Lower leg skin (tissue), 3 donors: ENCODE measurements around the gene C1QTNF5.

Experiments
- CTCF ChIP-seq, 3 donors: fragments of 450-650 bp; IDR thresholded peaks; one replicate each; pipeline ENCODE4 v1.5.1; 2016; ENCODE audit warnings: antibody characterized with exemption in 3 of 3, mild to moderate bottlenecking in 3 of 3, moderate library complexity in 2 of 3
- POLR2A ChIP-seq, 2 donors: fragments of 450-650 bp; IDR thresholded peaks; one replicate each; pipeline ENCODE4 v1.6.1; 2016 to 2017; ENCODE audit warnings: antibody characterized with exemption in 2 of 2, mild to moderate bottlenecking in 1 of 2, moderate library complexity in 1 of 2

- TF ChIP-seq CTCF (IDR thresholded peaks at IDR 0.05) (no peak), POLR2A (IDR thresholded peaks at IDR 0.05) (no peak)
These were observed 1.6 kb downstream of the C1QTNF5 start for GRCh38 chr11:119338965-119339588.
